PFSK-1 (cell line): ENCODE data around the gene PIWIL4.

Source experiments
- FOXP2 ChIP-seq: optimal IDR thresholded peaks from 2 replicates; pipeline ENCODE3; 2011; ENCODE audit warnings: borderline replicate concordance, control low read depth, inconsistent platforms; ENCODE audit not compliant: insufficient read depth; ENCODE audit errors: extremely low read length, extremely low read depth
- POLR2AphosphoS5 ChIP-seq: IDR thresholded peaks from 2 replicates; pipeline ENCODE4 v1.6.1; 2012; ENCODE audit warnings: low read depth, mild to moderate bottlenecking, control low read depth, low read length, moderate library complexity
- REST ChIP-seq, 2 experiments: IDR thresholded peaks; 2 replicates each; pipeline versions ENCODE4 v1.6.1 to v1.8.0; 2011 to 2012; ENCODE audit warnings: low read depth in 2 of 2, low read length in 2 of 2, control low read depth in 1 of 2, inconsistent platforms in 1 of 2, mild to moderate bottlenecking in 1 of 2, moderate library complexity in 1 of 2; ENCODE audit not compliant: insufficient read depth in 1 of 2
- SIN3A ChIP-seq: IDR thresholded peaks from 2 replicates; pipeline ENCODE4 v1.6.1; 2012; ENCODE audit warnings: mild to moderate bottlenecking, low read length, moderate library complexity, borderline replicate concordance; ENCODE audit not compliant: insufficient read depth
- TAF1 ChIP-seq: IDR thresholded peaks from 2 replicates; pipeline ENCODE4 v1.6.1; 2012; ENCODE audit warnings: low read length, control low read depth, borderline replicate concordance; ENCODE audit not compliant: insufficient read depth

PIWIL4 gene

DNA sequence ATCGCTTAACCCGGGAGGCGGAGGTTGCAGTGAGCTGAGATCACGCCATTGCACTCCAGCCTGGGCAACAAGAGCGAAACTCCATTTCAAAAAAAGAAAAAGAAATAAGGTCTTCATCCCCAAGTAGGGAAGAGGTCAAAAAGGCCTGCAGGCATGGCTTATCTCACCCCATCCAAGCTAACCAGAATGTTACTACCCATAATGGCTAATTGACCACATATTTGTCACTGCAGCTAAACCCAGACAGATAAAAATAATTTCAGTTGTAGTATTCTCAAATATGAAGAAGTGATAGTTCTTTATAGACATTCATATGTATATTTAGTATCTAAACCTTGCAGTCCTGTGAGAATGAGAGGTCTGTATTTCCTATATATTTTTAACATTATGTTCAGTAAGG lies 17.8 kb downstream of the PIWIL4 start:
- TF ChIP-seq FOXP2 (no peak), POLR2AphosphoS5 (no peak), TAF1 (no peak), REST (IDR thresholded peaks at IDR 0.05; ENCODE audit: insufficient read depth in 1 of 2, low read depth in 2 of 2, low read length in 2 of 2) (no peak), SIN3A (no peak)

DNA sequence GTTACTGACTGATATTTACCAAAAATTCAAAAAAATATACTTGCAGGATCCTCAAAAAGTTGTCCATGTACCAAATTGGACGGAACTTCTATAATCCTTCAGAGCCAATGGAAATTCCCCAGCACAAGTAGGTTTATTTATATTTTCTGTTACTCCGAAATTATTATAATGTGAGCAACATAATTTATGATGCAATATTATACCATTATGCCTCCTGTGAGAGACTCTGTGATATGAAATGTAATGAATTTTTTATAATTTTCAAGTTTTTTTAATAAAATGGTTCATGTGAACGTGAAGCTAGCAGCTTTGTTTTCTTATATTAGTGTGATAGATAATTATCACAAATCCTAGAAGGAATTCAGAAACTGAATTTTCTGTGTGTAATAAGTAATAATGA lies 18.2 kb downstream of the PIWIL4 start:
- TF ChIP-seq FOXP2 (no peak), POLR2AphosphoS5 (no peak), SIN3A (no peak), TAF1 (no peak), REST (IDR thresholded peaks at IDR 0.05; ENCODE audit: insufficient read depth in 1 of 2, low read depth in 2 of 2, low read length in 2 of 2) (no peak)

GRCh38 chr11:94586546-94586945 lies 19.4 kb downstream of the PIWIL4 start:
- TF ChIP-seq FOXP2, result no peak
- no peak for TF ChIP-seq SIN3A
- TF ChIP-seq TAF1, result no peak
- TF ChIP-seq REST (IDR thresholded peaks at IDR 0.05; ENCODE audit: insufficient read depth in 1 of 2, low read depth in 2 of 2, low read length in 2 of 2), result no peak
- TF ChIP-seq POLR2AphosphoS5, result no peak

DNA sequence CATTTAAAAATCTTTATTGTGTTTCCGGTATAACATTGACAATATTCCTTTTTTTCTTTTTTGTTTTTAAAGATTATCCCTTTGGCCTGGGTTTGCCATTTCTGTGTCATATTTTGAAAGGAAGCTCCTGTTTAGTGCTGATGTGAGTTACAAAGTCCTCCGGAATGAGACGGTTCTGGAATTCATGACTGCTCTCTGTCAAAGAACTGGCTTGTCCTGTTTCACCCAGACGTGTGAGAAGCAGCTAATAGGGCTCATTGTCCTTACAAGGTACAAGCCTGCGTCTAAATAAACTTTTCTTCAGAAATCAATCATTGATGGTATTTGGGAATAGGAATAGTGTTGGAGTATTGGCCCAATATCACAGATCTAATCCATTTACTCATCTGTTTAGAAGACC lies 19.8 kb downstream of the PIWIL4 start:
- no peak for TF ChIP-seq POLR2AphosphoS5
- TF ChIP-seq REST (IDR thresholded peaks at IDR 0.05; ENCODE audit: insufficient read depth in 1 of 2, low read depth in 2 of 2, low read length in 2 of 2), result no peak
- TF ChIP-seq FOXP2, result no peak
- TF ChIP-seq SIN3A, result no peak
- TF ChIP-seq TAF1, result no peak

DNA sequence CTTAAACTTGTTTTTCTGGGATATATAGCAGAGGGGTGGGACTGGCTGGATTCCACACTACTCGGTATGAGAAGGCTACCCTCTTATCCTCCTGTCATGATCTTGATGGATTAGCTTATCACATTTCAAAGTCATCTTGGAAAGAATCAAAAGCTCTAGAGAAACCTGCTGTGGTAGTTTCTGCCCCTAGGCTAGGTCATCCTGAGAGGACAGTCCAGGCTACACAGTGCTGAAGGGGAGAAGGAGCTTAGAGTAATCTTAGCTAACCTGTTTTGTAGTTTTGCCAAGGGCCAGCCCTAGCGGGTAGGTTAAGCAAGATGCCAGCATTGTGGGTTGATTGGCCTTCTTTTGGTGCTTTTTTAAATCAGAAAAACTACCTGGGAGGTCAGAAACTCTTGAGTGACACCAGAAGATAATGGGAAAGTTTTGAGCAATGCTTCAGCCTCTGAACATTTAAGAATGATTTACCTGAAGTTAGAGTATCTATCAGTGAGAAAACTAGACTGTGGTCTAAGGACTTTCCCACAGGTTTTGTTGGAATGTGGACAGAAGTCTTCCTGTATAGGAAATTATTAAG lies 21.3 kb downstream of the PIWIL4 start:
- TF ChIP-seq TAF1 (no peak), REST (IDR thresholded peaks at IDR 0.05; ENCODE audit: insufficient read depth in 1 of 2, low read depth in 2 of 2, low read length in 2 of 2) (peak in 1 of 2 experiments; percentile 69; a peak in 1 of 4 replicates)
